ENCODE results near the gene HAP1.
"Not testable (repeated sequence)": the region's sequence is repeated elsewhere in the genome, so short reads cannot be mapped to it uniquely, and the experiment has no call there.

Gene HAP1

GRCh38 chr17:41724476-41725050, 9.9 kb downstream of the HAP1 start:
- no peak for DNase-seq (ENCODE audit: low spot score)

GRCh38 chr17:41723801-41724475, 10.5 kb downstream of the HAP1 start:
- DNase-seq (ENCODE audit: low spot score) = no peak

- no peak for DNase-seq (ENCODE audit: low spot score)
Observed at GRCh38 chr17:41722231-41722630, 12.2 kb downstream of the HAP1 start.

- no peak for DNase-seq (ENCODE audit: low spot score)
Observed at GRCh38 chr17:41718287-41718645, 16.2 kb downstream of the HAP1 start.

GRCh38 chr17:41717408-41718286, 16.8 kb downstream of the HAP1 start:
- DNase-seq (ENCODE audit: low spot score) = peak; percentile 38

GRCh38 chr17:41711669-41712400, 22.6 kb downstream of the HAP1 start, which contains the start of gene GAST:
Gene GAST, plus strand, starts transcription at chr17:41712331. Its CDS starts 3,106 bp downstream, at chr17:41715437.
- peak; percentile 71 for DNase-seq (ENCODE audit: low spot score)

- no peak for DNase-seq (ENCODE audit: low spot score)
Observed at GRCh38 chr17:41710472-41711090, 23.9 kb downstream of the HAP1 start.

- no peak for DNase-seq (ENCODE audit: low spot score)
Observed at GRCh38 chr17:41707803-41708669, 26.4 kb downstream of the HAP1 start.

GRCh38 chr17:41705271-41705991, 29.0 kb downstream of the HAP1 start:
- no peak for DNase-seq (ENCODE audit: low spot score)

- no peak for DNase-seq (ENCODE audit: low spot score)
Observed at GRCh38 chr17:41702712-41703111, 31.7 kb downstream of the HAP1 start.

GRCh38 chr17:41700843-41701242, 33.6 kb downstream of the HAP1 start:
- DNase-seq (ENCODE audit: low spot score) = not testable (repeated sequence)

- no peak for DNase-seq (ENCODE audit: low spot score)
Observed at GRCh38 chr17:41697122-41697962, 37.1 kb downstream of the HAP1 start.

- DNase-seq (ENCODE audit: low spot score) = peak; percentile 83
Observed at GRCh38 chr17:41695954-41696757, 38.3 kb downstream of the HAP1 start.

- DNase-seq (ENCODE audit: low spot score) = peak; percentile 41
Observed at GRCh38 chr17:41695134-41695661, 39.2 kb downstream of the HAP1 start.

GRCh38 chr17:41692722-41693521, 41.5 kb downstream of the HAP1 start:
- peak; percentile 33 for DNase-seq (ENCODE audit: low spot score)

- no peak for DNase-seq (ENCODE audit: low spot score)
Observed at GRCh38 chr17:41691031-41691777, 43.2 kb downstream of the HAP1 start.
